HG03565 (cell line): ENCODE measurements around the gene CACNA1H.

Source experiments
- ATAC-seq: cut with Tn5 transposase; IDR thresholded peaks from one replicate; pipeline ENCODE4 v1.9.1; 2021; ENCODE audit warnings: mild to moderate bottlenecking, moderate library complexity; ENCODE audit not compliant: unreplicated experiment

Gene CACNA1H

DNA sequence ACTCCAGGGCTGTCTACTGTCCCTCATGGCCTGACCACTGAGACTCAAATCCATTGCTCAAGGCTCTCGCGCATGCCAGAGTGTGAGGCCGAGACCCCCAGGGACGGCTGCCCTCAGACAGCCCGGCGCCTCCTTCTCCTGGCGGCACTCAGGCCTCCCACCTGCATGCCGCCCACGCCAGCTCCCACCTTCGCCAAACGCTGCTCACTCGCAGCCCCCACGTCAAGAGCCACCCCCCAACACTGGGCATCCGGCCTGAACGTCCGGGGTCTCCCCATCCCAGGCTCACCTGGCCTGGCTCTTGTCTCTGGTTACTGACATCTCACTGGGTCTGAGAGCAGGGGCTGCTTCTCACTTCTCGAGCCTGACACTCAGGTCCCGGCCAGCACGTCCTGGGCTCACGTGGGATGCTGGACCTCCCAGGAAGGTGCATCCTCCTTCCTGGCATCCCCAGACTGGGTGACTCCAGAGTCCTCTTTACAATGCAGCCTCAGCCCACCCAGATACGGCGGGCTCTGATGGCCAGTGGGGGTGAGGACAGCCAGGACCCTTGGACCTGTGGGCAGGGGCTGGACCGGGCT, 12.2 kb upstream of the CACNA1H start:
- ATAC-seq = no peak

DNA sequence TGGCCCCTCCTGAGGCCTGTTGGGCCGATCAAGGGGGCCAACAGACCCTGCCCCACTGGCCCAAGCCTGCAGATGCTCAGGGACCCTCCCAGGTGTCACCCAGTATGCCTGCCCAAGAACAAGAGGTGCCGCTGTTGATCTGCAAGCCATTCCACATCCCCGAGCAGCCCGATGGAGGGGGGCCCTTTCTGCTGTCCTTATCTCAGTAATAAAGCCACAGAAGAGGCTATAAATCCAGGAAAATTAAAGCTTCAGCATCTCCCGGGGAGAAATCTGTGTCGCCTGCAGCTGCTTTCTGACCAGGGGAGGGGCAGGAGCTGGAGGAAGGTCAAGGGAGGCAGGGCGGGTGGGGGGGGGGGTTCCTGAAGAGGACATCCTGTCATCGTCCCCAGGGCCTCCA, 11.7 kb upstream of the CACNA1H start:
- ATAC-seq = no peak

DNA sequence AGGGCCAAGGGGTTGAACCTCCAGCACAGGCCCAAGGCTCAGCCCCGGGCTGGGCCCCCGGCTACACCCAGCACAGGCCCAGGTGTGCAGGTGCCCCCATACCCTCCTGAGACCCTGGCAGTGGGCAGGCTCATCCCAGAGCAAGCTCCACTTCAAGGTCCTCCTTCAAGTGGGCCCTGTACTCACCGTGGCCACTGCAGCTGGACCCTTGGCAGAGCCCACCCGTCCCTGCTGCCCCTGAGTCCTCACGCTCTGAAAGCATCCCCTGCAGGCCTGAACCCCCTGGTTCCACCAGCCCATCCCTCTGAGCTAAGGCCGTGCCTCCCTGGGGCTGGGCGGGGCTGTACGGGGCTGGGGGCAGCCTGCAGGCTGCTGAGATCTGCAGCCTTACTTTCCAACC, 11.2 kb upstream of the CACNA1H start:
- no peak for ATAC-seq

DNA sequence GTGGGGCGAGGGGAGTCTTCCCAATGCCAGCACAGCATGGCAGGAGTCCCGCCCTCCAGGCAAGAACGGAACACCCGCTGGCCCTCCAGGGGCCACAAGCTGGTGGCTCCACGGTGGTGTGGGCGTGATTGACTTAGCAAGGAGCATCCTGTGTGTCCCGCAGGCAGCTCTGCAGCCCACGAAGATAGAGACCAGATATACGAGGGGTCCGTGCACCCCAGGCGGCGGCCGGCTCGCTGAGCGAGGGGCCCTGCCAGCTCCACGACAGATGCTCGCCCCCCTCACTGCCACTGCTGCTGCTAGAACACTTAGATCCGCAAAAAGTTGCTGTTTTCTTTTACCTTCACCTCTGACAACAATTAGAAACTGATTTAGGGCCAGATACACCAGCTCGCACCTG, 10.0 kb upstream of the CACNA1H start:
- ATAC-seq = no peak

DNA sequence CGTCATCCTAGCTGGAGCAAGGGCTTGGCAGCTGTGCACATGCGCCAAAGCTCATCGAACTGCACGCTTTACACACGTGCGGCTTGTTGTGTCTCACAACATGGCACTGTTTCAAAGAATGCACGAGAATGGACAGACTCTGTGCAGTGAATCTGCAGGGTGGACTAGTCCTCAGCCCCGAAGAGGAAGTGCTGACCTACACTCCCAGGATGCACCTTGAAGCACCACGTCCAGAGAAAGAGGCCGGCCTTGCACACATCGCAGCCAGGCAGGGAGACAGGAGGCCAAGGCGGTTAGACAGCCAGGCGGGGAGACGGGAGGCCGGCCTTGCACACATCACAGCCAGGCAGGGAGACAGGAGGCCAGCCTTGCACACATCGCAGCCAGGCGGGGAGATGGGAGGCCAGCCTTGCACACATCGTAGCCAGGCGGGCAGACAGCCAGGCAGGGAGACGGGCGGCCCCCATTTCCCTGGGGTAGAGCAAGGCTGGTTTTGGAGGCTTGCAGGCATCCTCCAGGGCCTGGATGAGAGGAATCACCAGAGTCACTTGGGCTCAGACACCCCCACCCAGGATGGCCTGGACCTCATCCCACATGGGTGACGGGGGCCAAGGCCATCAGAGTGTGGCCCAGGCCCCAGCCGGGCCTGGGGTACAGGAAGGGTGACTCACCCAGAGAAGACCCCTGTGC, 9.0 kb upstream of the CACNA1H start:
- no peak for ATAC-seq

DNA sequence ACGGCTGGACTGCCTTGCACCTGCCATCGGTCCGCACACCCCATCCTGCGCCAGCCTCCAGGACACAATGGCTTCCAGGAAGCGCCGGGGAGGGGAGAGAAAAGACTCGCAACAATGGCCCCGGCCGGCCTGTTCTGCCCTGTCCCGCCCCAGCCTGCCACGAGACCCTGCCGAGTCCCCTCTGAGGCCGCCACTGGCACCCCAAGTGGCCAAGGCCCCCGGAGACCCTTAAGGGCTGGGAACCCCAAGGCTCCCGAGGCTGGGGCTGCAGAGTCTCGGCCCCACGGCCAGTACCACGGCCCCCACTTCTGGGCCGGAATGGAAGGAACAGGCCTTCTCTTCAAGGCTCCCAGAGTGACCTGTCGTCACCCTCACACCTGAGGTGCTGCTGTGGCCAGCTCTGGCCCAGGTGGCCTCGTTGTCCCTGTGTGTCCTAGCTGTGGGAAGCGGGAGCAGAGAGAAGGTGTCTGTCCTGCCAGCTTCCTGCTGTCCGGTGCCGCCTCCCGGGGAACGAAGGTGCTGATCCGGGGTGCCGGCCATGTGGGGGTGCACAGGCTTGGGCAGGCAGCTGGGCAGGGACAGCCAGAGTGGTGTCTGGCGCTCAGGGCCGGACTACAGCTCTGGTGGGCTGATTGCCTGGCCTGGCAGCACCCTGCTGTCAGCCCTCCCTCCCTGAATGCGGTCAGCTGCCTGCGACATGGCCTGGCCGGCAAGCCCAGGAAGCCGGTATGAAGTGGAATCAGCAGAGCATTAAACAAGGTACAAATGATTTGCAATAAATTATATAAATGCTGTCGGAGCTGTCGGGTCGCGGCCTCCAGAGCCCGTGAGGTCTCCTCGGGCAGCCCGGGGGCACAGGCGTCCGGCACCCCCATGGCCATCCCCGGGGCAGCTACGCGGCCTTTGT, 8.2 kb upstream of the CACNA1H start:
- no peak for ATAC-seq

DNA sequence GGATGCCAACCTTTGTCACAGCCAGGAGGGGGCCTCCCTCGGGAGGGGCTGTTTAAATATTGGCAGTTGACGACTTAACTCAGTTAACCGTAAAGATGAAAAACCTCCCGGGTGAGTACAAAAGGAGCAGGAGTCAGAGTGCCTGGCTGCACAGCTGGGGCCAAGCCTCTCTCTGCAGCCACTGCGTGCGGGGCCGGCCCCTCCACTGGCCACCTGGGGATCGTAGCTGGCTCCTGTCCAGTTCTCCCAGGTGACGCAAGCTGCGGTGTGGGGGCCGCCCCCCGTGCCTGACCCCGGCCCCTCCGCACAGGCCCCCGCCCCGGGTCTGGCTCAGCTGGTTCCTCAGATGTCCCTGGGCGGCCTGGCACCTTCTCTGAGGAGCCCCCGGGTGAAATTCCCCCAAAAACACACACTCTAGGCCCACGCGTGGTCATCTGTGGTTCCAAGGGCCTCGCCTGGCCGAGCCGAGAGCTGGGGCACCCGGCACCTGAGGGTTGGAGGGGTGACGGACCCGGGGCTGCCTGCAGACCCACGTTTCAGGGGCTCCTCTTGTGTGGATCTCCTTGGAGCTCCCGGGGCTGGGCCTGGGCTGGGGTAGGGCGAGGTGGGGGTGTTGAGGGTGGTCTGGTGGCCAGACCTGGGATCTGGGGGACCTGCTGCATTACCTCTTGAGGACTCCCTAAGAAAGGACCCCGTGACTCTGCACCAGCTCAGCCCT, 7.4 kb upstream of the CACNA1H start:
- ATAC-seq = no peak

DNA sequence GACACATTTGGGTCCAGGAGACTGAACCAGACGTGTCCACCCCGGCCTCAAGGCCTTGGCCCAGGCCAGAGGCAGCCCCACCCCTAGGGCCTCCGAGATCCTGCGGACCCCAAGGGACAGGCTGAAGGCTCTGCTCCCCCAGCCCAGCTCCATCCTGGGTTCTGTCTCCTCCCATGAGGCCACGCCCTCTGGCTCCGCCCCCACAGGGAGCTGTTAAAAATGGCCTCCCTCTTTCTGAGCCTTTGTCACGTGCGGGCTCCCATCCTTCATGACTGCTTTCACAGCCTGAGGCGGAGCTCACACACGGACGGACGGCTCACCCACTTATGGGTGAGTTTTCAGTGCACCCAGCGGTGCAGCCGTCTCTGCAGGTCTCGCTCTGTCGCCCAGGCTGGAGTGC, 6.5 kb upstream of the CACNA1H start:
- no peak for ATAC-seq

DNA sequence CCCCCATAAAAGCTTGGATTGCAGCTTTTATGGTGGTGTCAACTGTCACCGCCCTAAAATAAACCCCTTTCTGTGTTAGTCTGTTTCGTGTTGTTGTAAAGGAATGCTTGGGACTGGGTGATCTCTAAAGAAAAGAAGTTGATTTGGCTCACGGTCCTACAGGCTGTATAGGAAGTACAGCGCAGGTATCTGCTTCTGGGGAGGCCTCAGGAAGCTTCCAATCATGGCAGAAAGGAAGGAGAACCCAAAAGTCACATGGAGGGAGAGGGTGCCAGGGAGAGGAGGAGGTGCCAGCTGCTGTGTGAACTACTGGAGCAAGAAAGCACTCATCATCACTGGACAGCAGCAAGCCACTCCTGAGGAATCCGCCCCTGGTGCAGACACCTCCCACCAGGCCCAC, 5.9 kb upstream of the CACNA1H start:
- ATAC-seq = no peak

DNA sequence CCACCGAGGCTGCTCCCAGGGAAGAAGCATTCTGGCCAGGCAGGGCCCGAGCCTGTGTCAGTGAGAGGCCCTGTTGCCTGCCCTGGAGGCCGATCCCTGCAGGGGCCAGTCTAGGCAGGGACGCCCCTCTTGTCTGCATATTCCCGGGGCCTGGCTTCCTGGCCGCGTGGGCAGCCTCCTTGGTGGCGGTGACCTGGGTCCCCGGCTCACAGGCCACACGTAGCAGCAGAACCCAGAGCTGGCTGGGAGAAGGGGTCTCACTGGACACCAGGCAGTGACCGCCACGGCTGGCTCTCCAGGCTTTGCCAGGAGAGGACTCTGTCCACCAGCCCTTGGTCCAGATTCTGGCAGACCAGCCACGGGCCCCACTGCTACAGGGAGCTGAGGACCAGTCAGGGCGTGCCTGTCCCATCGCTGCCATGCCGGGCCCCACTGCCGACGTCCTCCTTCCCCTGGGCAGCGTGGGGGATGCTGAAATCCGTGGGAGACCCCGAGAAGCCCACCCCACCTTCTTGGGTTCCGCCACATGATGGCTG, 3.7 kb upstream of the CACNA1H start:
- no peak for ATAC-seq

DNA sequence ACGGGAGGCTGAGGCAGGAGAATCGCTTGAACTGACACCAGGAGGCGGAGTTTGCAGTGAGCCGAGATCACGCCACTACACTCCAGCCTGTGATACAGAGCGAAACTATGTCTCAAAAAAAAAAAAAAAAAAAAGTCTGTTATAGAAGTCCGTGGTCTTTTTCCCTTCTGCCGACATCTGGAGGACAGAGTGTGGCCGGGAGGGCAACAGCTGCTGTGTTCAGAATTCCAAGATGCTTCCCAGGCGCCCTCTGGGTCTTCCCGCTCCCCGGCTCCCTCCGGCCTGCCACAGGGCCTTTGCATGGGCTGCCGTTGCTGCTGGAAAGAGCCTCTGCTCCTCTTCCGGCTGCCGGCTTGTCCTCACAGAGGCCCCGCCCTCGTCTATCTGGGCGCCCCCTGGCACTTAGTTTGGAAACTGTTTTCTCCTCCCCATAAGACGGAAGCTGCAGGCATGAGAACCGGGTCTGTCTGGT, 2.4 kb upstream of the CACNA1H start:
- ATAC-seq = no peak

DNA sequence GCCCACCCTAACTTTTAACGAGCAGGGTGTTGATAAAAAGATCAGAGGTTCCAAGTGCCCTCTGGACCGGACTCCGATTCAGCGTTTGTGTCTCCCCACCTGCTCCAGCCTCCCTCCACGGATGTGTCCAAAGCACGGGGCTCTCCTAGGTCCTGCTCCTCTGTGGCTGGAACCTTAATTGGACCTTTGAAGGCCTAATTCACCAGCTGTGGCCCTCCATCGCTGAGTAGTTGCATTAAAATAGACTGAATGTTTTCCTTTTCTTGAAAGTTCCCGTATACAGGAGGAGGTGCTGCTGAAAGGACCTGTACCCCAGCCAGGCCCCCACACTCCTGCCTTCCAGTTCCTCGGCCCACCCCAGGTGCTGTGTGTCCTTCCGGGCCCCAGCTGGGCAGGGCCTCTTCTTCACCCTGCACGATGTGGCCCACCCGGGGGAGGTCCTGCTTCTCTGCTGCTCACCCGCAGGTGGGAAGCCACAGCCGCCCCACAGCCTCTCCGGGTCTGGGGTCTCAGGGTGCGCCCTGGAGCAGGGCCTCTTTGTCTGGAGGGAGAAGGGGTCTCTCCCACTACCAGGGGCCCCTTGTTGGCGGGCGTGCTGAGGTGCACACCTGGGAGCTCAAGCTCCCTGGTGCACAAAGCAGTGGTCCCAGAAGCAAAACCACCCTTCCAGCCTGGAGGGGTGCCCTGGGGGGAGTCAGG, 1.3 kb upstream of the CACNA1H start:
- ATAC-seq = no peak

DNA sequence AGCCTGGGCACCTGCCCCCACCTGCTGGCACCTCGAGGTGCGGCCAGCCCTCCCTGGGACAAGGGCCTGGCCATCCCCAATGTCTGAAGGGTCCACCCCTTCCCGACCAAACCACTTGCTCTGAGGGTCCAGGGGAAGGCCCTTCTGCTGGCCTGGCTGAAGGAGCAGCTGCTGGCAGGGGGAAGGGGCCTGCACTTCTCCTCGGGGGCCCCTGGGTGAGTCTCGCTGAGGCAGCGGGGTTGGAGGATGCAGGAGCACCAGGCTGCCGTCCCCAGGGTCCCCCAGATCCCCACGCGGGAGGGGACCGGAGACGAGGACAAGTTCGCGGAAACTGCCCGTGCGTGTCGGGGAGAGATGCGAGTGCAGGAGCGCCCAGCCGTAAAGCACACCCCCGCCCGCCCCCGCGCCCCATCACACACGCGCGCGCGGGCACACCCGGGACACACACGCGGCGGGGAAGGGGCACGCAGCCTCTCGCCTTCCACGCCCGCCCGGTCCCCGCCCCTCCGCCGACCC, 725 bp upstream of the CACNA1H start:
- ATAC-seq = no peak

DNA sequence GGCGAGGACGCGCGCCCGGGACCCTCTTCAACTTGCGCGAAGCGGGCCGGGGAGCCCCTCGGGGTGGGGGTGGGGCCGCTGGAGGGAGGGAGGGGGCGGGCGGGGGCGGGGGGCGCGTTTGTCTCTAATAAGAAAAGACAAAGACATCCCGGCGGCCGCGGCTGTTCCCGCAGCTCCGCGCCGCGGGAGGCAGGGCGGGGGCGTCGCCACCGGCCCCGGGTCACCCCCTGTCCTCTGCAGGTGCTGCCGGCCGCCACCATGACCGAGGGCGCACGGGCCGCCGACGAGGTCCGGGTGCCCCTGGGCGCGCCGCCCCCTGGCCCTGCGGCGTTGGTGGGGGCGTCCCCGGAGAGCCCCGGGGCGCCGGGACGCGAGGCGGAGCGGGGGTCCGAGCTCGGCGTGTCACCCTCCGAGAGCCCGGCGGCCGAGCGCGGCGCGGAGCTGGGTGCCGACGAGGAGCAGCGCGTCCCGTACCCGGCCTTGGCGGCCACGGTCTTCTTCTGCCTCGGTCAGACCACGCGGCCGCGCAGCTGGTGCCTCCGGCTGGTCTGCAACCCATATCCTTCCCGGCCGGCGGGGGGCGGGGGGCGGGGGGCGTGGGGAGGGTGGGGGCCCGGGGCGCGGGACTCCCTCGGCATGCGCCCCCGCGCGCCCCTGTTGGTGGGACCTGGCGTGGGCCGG, 714 bp downstream of the CACNA1H start:
- ATAC-seq = no peak

DNA sequence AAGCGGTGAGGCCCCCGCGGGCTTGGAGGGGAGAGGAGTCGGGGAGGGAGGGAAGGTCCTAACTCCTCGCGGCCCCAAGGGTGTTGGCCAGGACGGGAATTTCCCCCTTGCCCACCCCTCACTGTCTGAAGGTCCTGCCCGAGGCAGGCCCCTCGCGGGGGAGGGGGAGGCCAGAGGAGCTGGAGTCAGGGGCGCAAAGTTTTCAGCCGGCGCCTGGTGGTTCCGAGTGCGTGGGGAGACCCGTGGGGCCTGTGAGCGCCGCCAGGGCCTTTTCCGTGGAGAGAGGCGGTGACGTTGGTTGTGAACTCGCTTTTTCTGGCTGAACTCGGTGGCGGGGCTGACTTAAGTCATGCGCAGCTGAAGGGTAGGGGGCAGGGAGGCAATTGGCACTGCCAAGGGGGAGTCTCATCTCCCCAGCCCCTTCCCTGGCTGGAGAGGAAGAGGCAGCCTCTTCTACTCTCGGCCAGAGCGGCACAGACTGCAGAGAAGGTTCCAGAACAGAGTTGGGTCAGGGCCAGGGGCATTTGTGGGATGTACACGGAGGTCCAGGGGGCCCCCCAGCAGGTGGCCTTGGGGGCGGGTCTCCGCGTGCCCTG, 1.5 kb downstream of the CACNA1H start:
- ATAC-seq = no peak

DNA sequence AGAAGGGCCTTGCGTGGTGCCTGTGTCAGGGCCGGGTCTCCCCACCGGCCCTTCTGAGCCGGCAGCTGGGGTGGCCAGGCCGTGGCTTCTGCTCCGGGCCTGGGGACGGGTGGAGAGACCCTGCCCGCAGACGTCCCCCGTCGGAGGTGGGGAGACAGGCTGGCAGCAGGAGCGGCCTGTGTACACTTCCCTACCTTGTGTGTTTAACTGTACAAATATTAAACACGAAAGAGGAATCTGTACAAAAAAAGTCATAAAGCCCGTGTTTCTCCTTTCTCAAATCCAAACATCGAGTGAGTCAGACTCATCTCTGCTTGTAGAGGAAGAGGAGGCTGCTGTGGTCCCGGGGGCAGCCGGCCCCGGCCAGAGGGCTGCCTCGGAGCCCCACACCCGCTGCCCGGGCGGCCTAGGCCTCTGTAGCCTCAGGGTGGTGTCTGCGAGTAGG, 2.0 kb downstream of the CACNA1H start:
- no peak for ATAC-seq

DNA sequence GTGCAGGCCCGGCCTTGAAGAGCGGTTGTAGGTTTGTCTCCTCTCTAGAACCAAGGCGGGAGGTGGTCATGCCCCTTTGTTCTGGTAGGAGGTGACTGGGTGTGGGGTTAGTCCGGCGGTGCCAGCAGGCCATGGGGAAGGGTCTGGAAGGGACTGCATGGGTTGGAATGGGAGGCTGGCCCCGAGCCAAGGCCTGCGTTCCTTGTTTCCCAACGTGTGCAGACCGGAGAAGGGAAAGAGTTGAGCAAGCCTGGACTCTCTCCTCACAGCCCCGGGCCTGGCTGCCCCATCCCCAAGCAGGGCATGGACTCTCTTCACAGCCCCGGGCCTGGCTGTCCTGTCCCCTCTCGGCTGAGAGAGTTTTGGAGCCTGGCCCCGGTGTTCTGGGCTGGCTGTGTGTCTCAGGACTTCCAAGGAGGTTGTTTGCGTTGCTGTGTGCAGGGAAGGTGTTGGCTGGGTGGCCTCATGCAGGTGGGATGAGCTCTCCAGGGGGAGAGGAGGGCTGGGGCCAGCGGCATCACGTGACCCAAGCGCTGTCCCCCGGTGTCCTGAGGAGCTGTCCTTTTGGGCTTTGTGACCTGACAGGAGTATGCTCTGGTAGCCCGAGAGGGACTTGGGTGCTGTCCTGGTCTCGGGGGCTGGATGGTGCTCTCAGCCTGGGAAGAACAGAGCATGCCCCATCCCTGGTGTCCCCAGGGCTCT, 2.6 kb downstream of the CACNA1H start:
- no peak for ATAC-seq
